Measurements from ENCODE around the gene FILIP1L. TPM values are rescaled to one million over a fixed set of nuclear protein-coding genes. Genes with fewer than 3 reads are reported as not detected.

FILIP1L gene
- total and polyA plus RNA-seq, 2 of the 8 experiments (the other 6 are each of a cell fraction or from before 2014, with no cell fraction given) = 0.06 to 0.09 TPM

GRCh38 chr3:99923873-99924272, 190.4 kb downstream of the FILIP1L start:
- H4K8ac ChIP-seq (ENCODE audit: extremely low read depth, insufficient read depth, low read length) = no peak overlapping the region
- H2BK20ac ChIP-seq (ENCODE audit: low read length) = 0 out of 2 replicates have a peak overlapping the region, but pooled peaks have one; percentile 6
- H3K9me3 ChIP-seq (ENCODE audit: insufficient read depth in 2 of 2, low read depth in 1 of 2, low read length in 1 of 2) = no peaks in the 10 kb centered on the region
- no peak overlapping the region for H2AFZ ChIP-seq (ENCODE audit: low read length)
- no peak overlapping the region for H3K23ac ChIP-seq (ENCODE audit: insufficient read length)
- H3K79me1 ChIP-seq (ENCODE audit: low read depth, low read length) = no peaks in the 10 kb centered on the region
- peak overlapping the region; percentile 14; the same call in 1 of the 2 replicates for H2BK12ac ChIP-seq (ENCODE audit: low read depth, low read length)
- H3K4me2 ChIP-seq (ENCODE audit: insufficient read depth in 1 of 2, low read depth in 2 of 2, low read length in 2 of 2) = no peak overlapping the region
- ChIA-PET CTCF (ENCODE audit: partially characterized antibody) (no interaction called here), POLR2A (ENCODE audit: partially characterized antibody) (no interaction called here)
- no peak overlapping the region for H3K56ac ChIP-seq (replicated peaks; ENCODE audit: insufficient read length, low read depth, low read length)
- 0 out of 2 replicates have a peak overlapping the region, but pooled peaks have one; percentile 38 for H2BK5ac ChIP-seq (ENCODE audit: low read depth, low read length)
- H3K4ac ChIP-seq (replicated peaks; ENCODE audit: insufficient read length, low read depth, low read length) = no peak overlapping the region
- no peak overlapping the region for H4K5ac ChIP-seq (ENCODE audit: insufficient read length, low read depth, low read length)
- H3K14ac ChIP-seq (ENCODE audit: insufficient read length) = no peak overlapping the region
- H4K91ac ChIP-seq (replicated peaks; ENCODE audit: insufficient read length, low read length) = no peak overlapping the region
- H3K4me1 ChIP-seq (replicated peaks in 1 of 4; ENCODE audit: control insufficient read depth in 3 of 4, insufficient read depth in 4 of 4, low read length in 3 of 4) = peaks cover 6 to 30% (median 17%) of the 10 kb centered on the region in 4 experiments; a peak in 6 of 7 replicates
- H2BK120ac ChIP-seq (replicated peaks; ENCODE audit: low read depth, low read length) = no peak overlapping the region
- no peak overlapping the region for H2AK5ac ChIP-seq (ENCODE audit: low read depth, low read length)
- FAIRE-seq = no peak
- H3K4me3 ChIP-seq (ENCODE audit: extremely low read depth in 1 of 4, insufficient read depth in 2 of 4, low read depth in 3 of 4, low read length in 4 of 4) = no peak overlapping the region
- no peak overlapping the region for H3K9ac ChIP-seq (replicated peaks in 1 of 4; ENCODE audit: extremely low read depth in 1 of 4, low read depth in 3 of 4, low read length in 3 of 4)
- H3K36me3 ChIP-seq (ENCODE audit: control insufficient read depth in 2 of 4, insufficient read depth in 4 of 4, low read length in 3 of 4) = no peaks in the 10 kb centered on the region
- H4K20me1 ChIP-seq (replicated peaks in 1 of 2; ENCODE audit: control insufficient read depth in 1 of 2, insufficient read depth in 2 of 2, low read length in 2 of 2) = no peaks in the 10 kb centered on the region
- H2BK15ac ChIP-seq (ENCODE audit: low read length) = no peak overlapping the region
- 0 out of 2 replicates have a peak overlapping the region, but pooled peaks have one; percentile 26 for H3K18ac ChIP-seq (ENCODE audit: extremely low read depth, low read length)
- H3K27ac ChIP-seq (ENCODE audit: low read depth, low read length) = no peak overlapping the region
- H3K79me2 ChIP-seq (ENCODE audit: control insufficient read depth in 1 of 2, insufficient read depth in 2 of 2, low read length in 2 of 2) = peaks cover 0 to 5% of the 10 kb centered on the region in 2 experiments; a peak in 1 of 4 replicates
- DNase-seq (ENCODE audit: low read depth in 1 of 2, low spot score in 2 of 2) = no peak
- H3K23me2 ChIP-seq (ENCODE audit: low read depth, low read length) = no peaks in the 10 kb centered on the region; the same call in 1 of the 2 replicates
- no peaks in the 10 kb centered on the region for H3K27me3 ChIP-seq (replicated peaks in 1 of 4; ENCODE audit: control insufficient read depth in 3 of 4, extremely low read depth in 1 of 4, insufficient read depth in 3 of 4, low read length in 3 of 4)
- TF ChIP-seq KDM5A (IDR thresholded peaks at IDR 0.05; ENCODE audit: low read length) (no peak), SAP30 (IDR thresholded peaks at IDR 0.05; ENCODE audit: insufficient read depth, insufficient replicate concordance, low read length) (no peak), RBBP5 (IDR thresholded peaks at IDR 0.05; ENCODE audit: borderline replicate concordance, low read depth, low read length) (no peak)

Measured in H1 (cell line).